Caco-2 (cell line): ENCODE data around the gene GP5. TPM values are rescaled to one million over a fixed set of nuclear protein-coding genes. Genes with fewer than 3 reads are reported as not detected.

ENCODE experiments used
- BruUV-seq: library from RNA; stranded (reverse); fragments of 400-500 nt; replicated peaks from 2 replicates; lab custom pipeline; 2021; lab: Mats Ljungman, UMichigan
- CTCF ChIA-PET: fragments of 300-600 bp; sonication (Branson Sonifier 250); formaldehyde crosslinking; loops from one replicate; lab custom pipeline; 2022; ENCODE audit warnings: antibody characterized with exemption; lab: Charles Lee
- POLR2A ChIA-PET: fragments of 300-600 bp; sonication (Branson Sonifier 250); formaldehyde crosslinking; loops from one replicate; lab custom pipeline; 2022; ENCODE audit warnings: antibody characterized with exemption; lab: Charles Lee
- DNase-seq, 2 experiments: peaks; one replicate each; pipeline versions ENCODE4 v3.0.0 to v3.0.0-alpha.2; 2020 to 2022
- H3K27me3 ChIP-seq: replicated peaks from 2 replicates; pipeline ENCODE4 v1.6.0; 2011; ENCODE audit warnings: low read length; ENCODE audit not compliant: control insufficient read depth, insufficient read depth
- H3K36me3 ChIP-seq: 2 replicates; pipeline ENCODE4 v1.5.1; 2011; ENCODE audit warnings: low read length; ENCODE audit not compliant: control insufficient read depth, insufficient read depth
- H3K4me1 ChIP-seq: fragments of 250-450 bp; sonication (Bioruptor Pico); 2 replicates; pipeline ENCODE4 v1.5.1; 2020; ENCODE audit warnings: mild to moderate bottlenecking
- H3K4me3 ChIP-seq: 2 replicates; pipeline ENCODE4 v1.5.1; 2011; ENCODE audit warnings: low read depth, mild to moderate bottlenecking, control low read depth, low read length
- H3K9me3 ChIP-seq: fragments of 250-450 bp; sonication (Bioruptor Pico); 2 replicates; pipeline ENCODE4 v1.5.1; 2020; ENCODE audit warnings: mild to moderate bottlenecking, moderate library complexity
- H3K27ac Mint-ChIP-seq: one replicate; pipeline ENCODE4 v1.8.0; 2022; ENCODE audit warnings: mixed read lengths; ENCODE audit not compliant: unreplicated experiment
- H3K27me3 Mint-ChIP-seq: one replicate; pipeline ENCODE4 v1.8.0; 2022; ENCODE audit warnings: mixed read lengths; ENCODE audit not compliant: insufficient read depth, unreplicated experiment
- H3K36me3 Mint-ChIP-seq: one replicate; pipeline ENCODE4 v1.8.0; 2022; ENCODE audit warnings: mild to moderate bottlenecking, mixed read lengths; ENCODE audit not compliant: insufficient read depth, unreplicated experiment
- H3K4me1 Mint-ChIP-seq: one replicate; pipeline ENCODE4 v1.8.0; 2022; ENCODE audit warnings: low read depth, mixed read lengths; ENCODE audit not compliant: unreplicated experiment
- H3K4me3 Mint-ChIP-seq: one replicate; pipeline ENCODE4 v1.8.0; 2022; ENCODE audit warnings: mild to moderate bottlenecking, moderate library complexity, mixed read lengths; ENCODE audit not compliant: unreplicated experiment
- H3K9me3 Mint-ChIP-seq: one replicate; pipeline ENCODE4 v1.8.0; 2022; ENCODE audit warnings: mixed read lengths; ENCODE audit not compliant: unreplicated experiment
- intact Hi-C: fragments of 100-400 bp; cut with micrococcal nuclease; formaldehyde crosslinking; loops from one replicate; pipeline ENCODE4 v1.10.0; 2022; ENCODE audit not compliant: unreplicated experiment
- total RNA-seq: library from RNA; stranded (reverse); gene quantifications from 2 replicates; pipeline ENCODE4 v1.2.3, GENCODE V29; 2022
- TF ChIP-seq, protein P1 (sequence below), 2 experiments: fragments of 200-600 bp in 1 of 2; IDR thresholded peaks; 1 replicate in 1 of 2; 2 replicates in 1 of 2; pipeline versions ENCODE4 v1.5.1 to v1.8.0; 2011 to 2022; ENCODE audit warnings: antibody characterized with exemption in 1 of 2, control low read depth in 1 of 2, inconsistent platforms in 1 of 2, low read depth in 1 of 2, low read length in 1 of 2, mild to moderate bottlenecking in 1 of 2, moderate library complexity in 1 of 2; ENCODE audit not compliant: insufficient read depth in 1 of 2, severe bottlenecking in 1 of 2, unreplicated experiment in 1 of 2

The GP5 gene
- total RNA-seq, 1 experiment from 2014 or later, result 0.25 TPM

DNA sequence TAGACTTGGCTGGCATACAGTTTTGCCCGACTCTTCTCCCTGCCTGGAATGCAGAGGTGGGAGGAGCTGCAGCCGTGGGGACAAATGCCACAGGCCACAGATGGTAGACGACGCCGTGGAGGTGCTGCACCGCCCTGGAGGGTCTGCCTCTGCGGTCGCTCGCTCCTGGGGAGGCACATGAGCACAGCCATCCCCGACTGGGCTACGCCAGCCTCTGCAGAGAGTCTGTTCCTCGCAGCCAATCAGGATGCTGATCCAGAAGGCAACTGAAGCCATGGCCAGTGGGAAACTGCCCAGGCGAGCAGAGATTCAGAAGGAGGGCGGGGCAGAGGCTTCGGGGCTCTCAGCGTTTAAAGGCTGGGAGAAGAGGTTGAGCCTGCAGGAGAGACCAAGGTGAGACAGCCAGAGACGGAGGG is 17.6 kb downstream of the GP5 start:
- Histone ChIP-seq H3K4me1 (peaks cover 6% of the 10 kb centered on the region), H3K9me3 (no peaks in the 10 kb centered on the region), H3K27me3 (no peaks in the 10 kb centered on the region; the same call in 1 of the 2 replicates), H3K4me3 (no peak overlapping the region), H3K36me3 (no peaks in the 10 kb centered on the region)
- Mint-ChIP-seq H3K4me3 (no peak overlapping the region), H3K27ac (no peak overlapping the region), H3K27me3 (no peaks in the 10 kb centered on the region), H3K4me1 (peaks cover 5% of the 10 kb centered on the region), H3K36me3 (no peaks in the 10 kb centered on the region), H3K9me3 (no peaks in the 10 kb centered on the region)
- no peak for DNase-seq
- BruUV-seq, result no TSS peak
- intact Hi-C loops, result no loop called here
- TF ChIP-seq, protein P1, sequence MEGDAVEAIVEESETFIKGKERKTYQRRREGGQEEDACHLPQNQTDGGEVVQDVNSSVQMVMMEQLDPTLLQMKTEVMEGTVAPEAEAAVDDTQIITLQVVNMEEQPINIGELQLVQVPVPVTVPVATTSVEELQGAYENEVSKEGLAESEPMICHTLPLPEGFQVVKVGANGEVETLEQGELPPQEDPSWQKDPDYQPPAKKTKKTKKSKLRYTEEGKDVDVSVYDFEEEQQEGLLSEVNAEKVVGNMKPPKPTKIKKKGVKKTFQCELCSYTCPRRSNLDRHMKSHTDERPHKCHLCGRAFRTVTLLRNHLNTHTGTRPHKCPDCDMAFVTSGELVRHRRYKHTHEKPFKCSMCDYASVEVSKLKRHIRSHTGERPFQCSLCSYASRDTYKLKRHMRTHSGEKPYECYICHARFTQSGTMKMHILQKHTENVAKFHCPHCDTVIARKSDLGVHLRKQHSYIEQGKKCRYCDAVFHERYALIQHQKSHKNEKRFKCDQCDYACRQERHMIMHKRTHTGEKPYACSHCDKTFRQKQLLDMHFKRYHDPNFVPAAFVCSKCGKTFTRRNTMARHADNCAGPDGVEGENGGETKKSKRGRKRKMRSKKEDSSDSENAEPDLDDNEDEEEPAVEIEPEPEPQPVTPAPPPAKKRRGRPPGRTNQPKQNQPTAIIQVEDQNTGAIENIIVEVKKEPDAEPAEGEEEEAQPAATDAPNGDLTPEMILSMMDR (IDR thresholded peaks at IDR 0.05; ENCODE audit: insufficient read depth in 1 of 2, low read depth in 1 of 2, low read length in 1 of 2, severe bottlenecking in 1 of 2, unreplicated experiment in 1 of 2), result no peak
- POLR2A ChIA-PET, result no interaction called here
- CTCF ChIA-PET, result no interaction called here

DNA sequence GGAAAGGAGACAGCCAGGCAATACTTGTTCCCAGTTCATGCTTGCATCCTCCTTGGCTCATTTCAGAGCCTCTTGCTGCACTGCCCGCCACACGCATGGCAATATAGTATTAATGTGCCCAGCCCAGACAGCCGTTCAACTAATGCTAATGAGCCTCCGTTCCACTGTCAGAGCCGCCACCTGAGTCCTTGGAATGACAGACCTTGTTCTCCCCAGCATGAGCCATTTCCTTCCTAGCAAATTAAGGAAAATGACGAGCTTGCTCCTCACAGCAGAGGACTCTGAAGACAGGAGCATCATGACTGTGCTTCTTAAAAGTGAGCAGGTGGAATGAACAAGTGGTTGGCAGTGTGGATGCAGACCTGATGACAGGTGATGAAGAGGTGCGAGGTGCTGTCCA is 18.7 kb downstream of the GP5 start:
- TF ChIP-seq, protein P1 (IDR thresholded peaks at IDR 0.05; ENCODE audit: insufficient read depth in 1 of 2, low read depth in 1 of 2, low read length in 1 of 2, severe bottlenecking in 1 of 2, unreplicated experiment in 1 of 2), result no peak
- DNase-seq, result no peak
- no peaks in the 10 kb centered on the region for H3K9me3 ChIP-seq
- Mint-ChIP-seq H3K27me3 (no peaks in the 10 kb centered on the region), H3K36me3 (no peaks in the 10 kb centered on the region), H3K9me3 (no peaks in the 10 kb centered on the region), H3K4me3 (no peak overlapping the region), H3K27ac (no peak overlapping the region), H3K4me1 (no peaks in the 10 kb centered on the region)
- CTCF ChIA-PET, result no interaction called here
- intact Hi-C loops, result no loop called here
- H3K4me1 ChIP-seq, result no peaks in the 10 kb centered on the region
- BruUV-seq, result no TSS peak
- no peaks in the 10 kb centered on the region for H3K27me3 ChIP-seq
- POLR2A ChIA-PET, result interaction anchor here (0.6 kb wide), 1 partner anchor 423 kb away, joined by 3 read pairs; no protein-coding TSS in a partner anchor
- H3K36me3 ChIP-seq, result no peaks in the 10 kb centered on the region
- no peak overlapping the region for H3K4me3 ChIP-seq

DNA sequence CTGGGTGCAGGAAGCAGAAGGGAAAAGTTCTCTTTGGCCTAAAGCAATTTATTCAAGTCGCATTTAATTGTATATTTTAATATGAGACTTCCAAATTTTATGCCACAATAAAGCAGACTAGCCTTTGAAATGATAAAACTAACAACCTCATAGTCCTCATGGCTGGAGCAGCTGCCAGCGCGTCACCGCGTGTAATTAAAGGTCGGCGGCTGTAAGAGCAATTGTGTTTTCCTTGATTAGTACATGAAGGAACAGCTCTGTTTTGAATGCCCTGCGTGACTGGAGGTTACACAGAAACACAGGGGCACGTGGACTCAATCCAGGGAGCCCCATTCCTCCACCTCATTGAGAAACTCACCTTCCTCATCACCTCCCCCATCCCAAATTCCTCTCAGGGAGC is 19.4 kb downstream of the GP5 start:
- H3K36me3 ChIP-seq, result no peaks in the 10 kb centered on the region
- no peaks in the 10 kb centered on the region for H3K27me3 ChIP-seq
- H3K4me1 ChIP-seq, result no peaks in the 10 kb centered on the region
- H3K27me3 Mint-ChIP-seq, result no peaks in the 10 kb centered on the region
- H3K4me1 Mint-ChIP-seq, result no peaks in the 10 kb centered on the region
- no peaks in the 10 kb centered on the region for H3K36me3 Mint-ChIP-seq
- no peaks in the 10 kb centered on the region for H3K9me3 Mint-ChIP-seq
- CTCF ChIA-PET, result interaction anchor here (0.6 kb wide), 1 partner anchor 127 kb away, joined by 8 read pairs; no protein-coding TSS in a partner anchor
- TF ChIP-seq, protein P1 (IDR thresholded peaks at IDR 0.05; ENCODE audit: insufficient read depth in 1 of 2, low read depth in 1 of 2, low read length in 1 of 2, severe bottlenecking in 1 of 2, unreplicated experiment in 1 of 2), result no peak
- no peak overlapping the region for H3K4me3 ChIP-seq
- H3K9me3 ChIP-seq, result no peaks in the 10 kb centered on the region
- no peak overlapping the region for H3K27ac Mint-ChIP-seq
- POLR2A ChIA-PET, result no interaction called here
- no peak for DNase-seq
- BruUV-seq, result no TSS peak
- no peak overlapping the region for H3K4me3 Mint-ChIP-seq
- intact Hi-C loops, result no loop called here
